ENCODE data around the gene TMC3.
"Not testable (repeated sequence)": the region's sequence is repeated elsewhere in the genome, so short reads cannot be mapped to it uniquely, and the experiment has no call there.

The TMC3 gene

DNA sequence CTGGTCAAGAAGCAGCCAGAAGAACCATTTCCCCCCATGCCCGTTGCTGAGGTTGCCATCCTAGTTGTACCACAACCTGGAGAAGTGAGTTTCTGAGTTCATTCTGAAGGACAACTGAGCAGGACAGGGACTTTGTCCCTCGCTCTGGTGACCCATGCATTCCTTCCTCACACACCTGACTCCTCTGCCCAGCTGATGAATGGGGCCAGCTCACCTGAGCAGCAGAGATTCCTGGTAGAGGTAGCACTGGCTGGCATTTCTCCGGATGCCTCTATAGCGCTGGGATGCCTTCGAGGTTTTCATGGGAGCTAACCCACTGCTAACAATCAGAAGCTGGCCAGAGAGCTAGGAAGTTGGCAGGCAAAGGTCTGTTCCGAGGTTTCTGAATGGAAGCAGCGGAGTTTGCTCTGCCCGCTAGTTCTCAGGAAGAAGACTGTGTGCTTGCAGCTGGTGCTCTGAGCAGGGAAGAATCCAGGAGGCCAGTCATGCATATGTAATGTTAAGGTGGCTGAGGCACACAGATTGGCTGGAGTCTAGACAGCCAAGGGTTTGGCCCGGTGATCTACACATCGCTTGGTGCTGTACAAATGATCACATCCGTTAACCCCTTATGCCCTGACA lies at the start of gene TMC3:
Gene TMC3 (minus strand): TSS at position 439 of the 621 bp plus-strand sequence. CDS start 136 bp downstream, at position 303.
- no peak for DNase-seq (ENCODE audit: low spot score)
- H3K36me3 Mint-ChIP-seq (ENCODE audit: low read depth): no peaks in the 10 kb centered on the region
- peaks cover 4% of the 10 kb centered on the region for H3K27me3 Mint-ChIP-seq (ENCODE audit: low read depth)
- no peak within 1 kb of the TSS for H3K4me3 Mint-ChIP-seq
- no peaks in the 10 kb centered on the region for H3K4me1 Mint-ChIP-seq (ENCODE audit: low read depth)
- H3K9me3 Mint-ChIP-seq: no peaks in the 10 kb centered on the region
- no peak within 1 kb of the TSS for H3K27ac Mint-ChIP-seq

DNA sequence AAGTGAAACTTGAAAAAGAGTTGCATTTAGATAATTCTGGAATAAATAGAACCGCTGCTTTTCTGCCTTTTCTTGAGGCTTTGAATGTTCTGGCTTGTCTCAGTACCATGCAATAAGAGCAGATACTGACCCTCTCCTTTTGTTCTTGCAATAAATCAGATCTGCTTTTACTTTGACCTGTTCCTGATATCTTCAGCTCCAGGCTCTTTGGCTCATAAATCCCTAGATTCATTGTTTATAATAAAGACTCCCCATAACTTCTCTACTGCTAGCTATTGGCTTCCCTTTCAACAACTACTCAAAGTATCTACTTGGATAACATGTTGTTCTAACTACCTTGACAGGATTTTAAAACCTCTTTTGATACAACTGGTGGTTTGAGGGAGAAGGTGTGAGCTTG lies 47.4 kb upstream of the TMC3 start:
- no peaks in the 10 kb centered on the region for H3K36me3 Mint-ChIP-seq (ENCODE audit: low read depth)
- no peaks in the 10 kb centered on the region for H3K4me1 Mint-ChIP-seq (ENCODE audit: low read depth)
- no peak overlapping the region for H3K4me3 Mint-ChIP-seq
- peaks cover 3% of the 10 kb centered on the region for H3K27me3 Mint-ChIP-seq (ENCODE audit: low read depth)
- H3K9me3 Mint-ChIP-seq: no peaks in the 10 kb centered on the region
- DNase-seq (ENCODE audit: low spot score): no peak
- H3K27ac Mint-ChIP-seq: no peak overlapping the region

DNA sequence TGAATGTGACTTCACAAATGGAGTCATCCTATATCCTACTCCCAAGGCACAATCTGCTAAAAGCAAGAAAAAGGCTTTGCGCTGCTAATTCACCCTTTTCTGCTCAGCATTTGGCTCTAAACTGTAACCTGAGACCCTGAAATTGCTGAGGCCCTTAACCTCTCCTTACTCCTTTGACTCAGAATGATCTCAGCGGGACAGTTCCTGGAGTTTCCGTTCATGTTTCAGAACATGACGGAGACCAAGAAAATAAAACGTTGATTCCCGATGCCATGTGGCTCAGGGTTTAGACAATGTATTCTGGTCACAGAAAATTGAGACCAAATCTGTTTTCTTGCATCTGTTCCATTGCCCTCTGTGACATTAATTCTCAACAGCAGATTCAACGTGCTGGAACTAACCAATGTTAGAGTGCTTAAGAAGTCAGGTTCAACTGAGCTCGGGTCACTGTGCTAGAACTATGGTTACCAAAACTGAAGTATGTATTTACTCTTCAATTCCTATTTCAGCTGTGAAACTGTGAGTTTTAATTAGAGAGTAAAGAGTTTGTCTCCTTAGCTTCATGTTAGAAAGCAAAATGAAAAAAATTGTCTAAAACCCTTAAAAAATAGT lies 45.4 kb upstream of the TMC3 start:
- Mint-ChIP-seq H3K4me1 (ENCODE audit: low read depth) (peaks cover 4% of the 10 kb centered on the region), H3K27ac (no peak overlapping the region), H3K27me3 (ENCODE audit: low read depth) (peaks cover 6% of the 10 kb centered on the region), H3K36me3 (ENCODE audit: low read depth) (no peaks in the 10 kb centered on the region), H3K9me3 (no peaks in the 10 kb centered on the region), H3K4me3 (no peak overlapping the region)
- DNase-seq (ENCODE audit: low spot score): no peak

DNA sequence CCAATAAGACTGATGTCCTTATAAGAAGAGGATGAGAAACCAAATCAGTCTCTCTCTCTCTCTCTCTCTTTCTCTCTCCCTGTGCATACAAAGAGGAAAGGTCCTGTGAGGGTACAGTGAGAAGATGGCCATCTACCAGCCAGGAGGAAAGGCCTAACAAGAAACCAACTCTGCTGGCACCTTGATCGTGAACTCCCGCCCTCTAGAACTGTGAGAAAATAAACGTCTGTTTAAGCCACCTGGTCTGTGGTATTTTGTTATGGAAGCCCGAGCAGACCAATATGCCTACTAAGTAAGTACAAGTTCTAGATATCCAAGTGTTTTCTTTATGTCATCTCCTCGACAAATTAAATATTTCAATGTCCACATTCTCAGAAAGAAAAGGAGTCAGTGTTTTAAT lies 44.9 kb upstream of the TMC3 start:
- Mint-ChIP-seq H3K4me3 (no peak overlapping the region), H3K9me3 (no peaks in the 10 kb centered on the region), H3K27ac (no peak overlapping the region), H3K4me1 (ENCODE audit: low read depth) (peaks cover 8% of the 10 kb centered on the region), H3K27me3 (ENCODE audit: low read depth) (peaks cover 6% of the 10 kb centered on the region), H3K36me3 (ENCODE audit: low read depth) (no peaks in the 10 kb centered on the region)
- no peak for DNase-seq (ENCODE audit: low spot score)

DNA sequence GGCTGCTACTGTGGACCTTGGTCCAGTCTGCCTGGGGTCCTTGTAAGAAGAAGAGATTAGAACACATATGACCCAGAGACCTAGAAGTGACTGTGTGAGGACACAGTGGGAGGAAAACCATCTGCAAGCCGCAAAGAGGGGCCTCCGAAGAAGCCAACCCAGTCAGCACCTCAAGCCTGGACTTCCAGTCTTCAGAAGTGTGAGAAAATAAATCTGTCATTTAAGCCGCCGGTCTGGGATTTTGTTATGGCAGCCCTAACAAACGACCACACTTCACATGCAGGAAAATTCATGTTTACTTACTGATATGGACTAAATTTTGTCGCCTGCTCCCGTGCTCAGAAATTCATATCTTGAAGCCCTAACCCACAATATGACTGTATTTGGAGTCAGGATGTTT lies 44.4 kb upstream of the TMC3 start:
- Mint-ChIP-seq H3K27me3 (ENCODE audit: low read depth) (peaks cover 6% of the 10 kb centered on the region), H3K4me3 (no peak overlapping the region), H3K36me3 (ENCODE audit: low read depth) (no peaks in the 10 kb centered on the region), H3K27ac (no peak overlapping the region), H3K9me3 (no peaks in the 10 kb centered on the region), H3K4me1 (ENCODE audit: low read depth) (peaks cover 8% of the 10 kb centered on the region)
- no peak for DNase-seq (ENCODE audit: low spot score)

DNA sequence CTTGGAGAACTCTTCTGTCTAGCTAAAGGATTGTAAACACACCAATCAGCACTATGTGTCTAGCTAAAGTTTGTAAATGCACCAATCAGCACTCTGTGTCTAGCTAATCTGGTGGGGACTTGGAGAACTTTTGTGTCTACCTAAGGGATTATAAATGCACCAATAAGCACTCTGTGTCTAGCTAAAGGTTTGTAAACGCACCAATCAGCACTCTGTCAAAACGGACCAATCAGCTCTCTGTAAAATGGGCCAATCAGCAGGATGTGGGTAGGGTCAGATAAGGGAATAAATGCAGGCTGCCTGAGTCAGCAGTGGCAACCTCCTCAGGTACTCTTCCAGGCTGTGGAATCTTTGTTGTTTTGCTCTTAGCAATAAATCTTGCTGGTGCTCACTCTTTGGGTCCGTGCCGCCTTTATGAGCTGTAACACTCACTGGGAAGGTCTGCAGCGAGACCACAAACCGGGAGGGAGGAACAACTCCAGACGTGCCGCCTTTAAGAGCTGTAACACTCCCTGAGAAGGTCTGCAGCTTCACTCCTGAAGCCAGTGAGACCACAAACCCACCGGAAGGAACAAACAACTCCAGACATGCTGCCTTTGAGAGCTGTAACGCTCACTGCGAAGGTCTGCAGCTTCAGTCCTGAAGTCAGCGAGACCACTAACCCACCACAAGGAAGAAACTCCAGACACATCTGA lies 40.4 kb upstream of the TMC3 start:
- not testable (repeated sequence) for H3K27ac Mint-ChIP-seq; H3K36me3 Mint-ChIP-seq (ENCODE audit: low read depth); DNase-seq (ENCODE audit: low spot score); H3K4me1 Mint-ChIP-seq (ENCODE audit: low read depth); H3K9me3 Mint-ChIP-seq
- H3K4me3 Mint-ChIP-seq: peak overlapping the region; percentile 24
- peaks cover 21% of the 10 kb centered on the region for H3K27me3 Mint-ChIP-seq (ENCODE audit: low read depth)

DNA sequence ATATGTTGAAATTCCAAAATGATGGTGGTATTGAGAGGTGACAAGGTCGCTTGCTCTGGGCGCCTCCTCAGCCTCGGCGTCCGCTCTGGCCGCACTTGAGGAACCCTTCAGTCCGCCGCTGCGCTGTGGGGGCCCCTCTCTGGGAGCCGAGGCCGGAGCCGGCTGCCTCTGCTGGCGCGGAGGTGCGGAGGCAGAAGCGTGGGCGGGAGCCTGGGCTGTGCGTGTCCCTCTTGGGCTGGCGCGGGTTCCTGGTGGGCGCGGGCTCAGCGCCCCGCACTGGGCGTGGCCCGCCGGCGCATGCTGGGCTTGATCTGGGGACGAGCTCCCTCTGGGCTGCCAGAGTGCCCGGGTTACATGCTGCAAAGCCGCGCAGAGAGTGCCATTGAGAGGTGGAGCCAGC lies 39.8 kb upstream of the TMC3 start:
- Mint-ChIP-seq H3K4me1 (ENCODE audit: low read depth) (peaks cover 8% of the 10 kb centered on the region), H3K27ac (no peak overlapping the region), H3K9me3 (no peaks in the 10 kb centered on the region), H3K27me3 (ENCODE audit: low read depth) (peaks cover 21% of the 10 kb centered on the region), H3K4me3 (no peak overlapping the region), H3K36me3 (ENCODE audit: low read depth) (no peaks in the 10 kb centered on the region)
- no peak for DNase-seq (ENCODE audit: low spot score)

DNA sequence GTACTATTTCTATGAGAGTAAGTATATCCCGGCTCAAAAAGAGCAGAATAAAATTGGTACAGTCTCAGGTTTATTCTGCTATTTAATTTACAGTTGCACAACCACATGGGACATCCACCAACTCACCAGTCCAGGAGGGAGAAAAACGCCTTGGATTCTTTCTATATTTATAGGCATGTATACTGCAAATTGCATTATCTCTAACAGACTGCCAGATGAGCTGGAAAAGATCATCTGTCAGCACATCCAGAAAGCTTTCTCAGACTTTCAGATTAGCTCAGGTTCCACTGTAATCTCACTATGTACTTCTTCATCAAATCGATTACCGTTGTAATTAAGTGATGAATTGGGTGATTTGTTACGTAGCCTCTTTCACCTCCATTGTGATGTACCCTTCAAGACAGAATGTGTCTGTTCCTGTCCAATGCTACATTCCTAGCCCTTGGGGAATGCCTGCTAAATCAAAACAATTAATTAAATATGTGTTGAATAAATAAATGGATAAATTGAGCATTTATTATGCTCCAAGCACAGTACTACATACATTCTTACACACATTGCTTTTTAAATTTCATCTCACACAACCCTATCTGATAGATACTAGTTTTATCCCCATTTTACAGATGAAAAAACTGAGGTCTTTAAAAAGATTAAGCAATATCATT lies 38.1 kb upstream of the TMC3 start:
- DNase-seq (ENCODE audit: low spot score): no peak
- Mint-ChIP-seq H3K27ac (no peak overlapping the region), H3K4me3 (no peak overlapping the region), H3K9me3 (no peaks in the 10 kb centered on the region), H3K4me1 (ENCODE audit: low read depth) (peaks cover 8% of the 10 kb centered on the region), H3K36me3 (ENCODE audit: low read depth) (no peaks in the 10 kb centered on the region), H3K27me3 (ENCODE audit: low read depth) (peaks cover 29% of the 10 kb centered on the region)

DNA sequence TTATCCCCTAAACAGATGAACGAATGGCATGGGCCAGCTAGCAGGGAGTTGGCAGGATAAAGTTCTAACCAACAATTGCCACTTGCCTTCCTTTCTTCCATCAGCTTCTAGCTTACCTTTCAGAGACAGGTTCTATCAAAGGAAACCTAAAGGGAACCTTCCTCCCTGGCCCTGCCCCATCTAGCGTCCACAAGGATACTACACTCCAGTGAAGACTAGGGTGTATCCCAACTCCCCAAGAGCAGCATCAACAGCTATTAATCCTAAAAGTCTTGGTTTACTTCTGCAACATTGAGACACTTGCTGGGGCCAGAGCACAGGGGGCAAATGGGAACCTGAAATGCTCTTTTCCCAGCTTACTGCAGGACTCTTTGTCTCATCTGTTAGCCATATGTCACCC lies 37.0 kb upstream of the TMC3 start:
- Mint-ChIP-seq H3K36me3 (ENCODE audit: low read depth) (no peaks in the 10 kb centered on the region), H3K27ac (no peak overlapping the region), H3K9me3 (no peaks in the 10 kb centered on the region), H3K4me1 (ENCODE audit: low read depth) (peaks cover 8% of the 10 kb centered on the region), H3K27me3 (ENCODE audit: low read depth) (peaks cover 26% of the 10 kb centered on the region), H3K4me3 (no peak overlapping the region)
- DNase-seq (ENCODE audit: low spot score): no peak

DNA sequence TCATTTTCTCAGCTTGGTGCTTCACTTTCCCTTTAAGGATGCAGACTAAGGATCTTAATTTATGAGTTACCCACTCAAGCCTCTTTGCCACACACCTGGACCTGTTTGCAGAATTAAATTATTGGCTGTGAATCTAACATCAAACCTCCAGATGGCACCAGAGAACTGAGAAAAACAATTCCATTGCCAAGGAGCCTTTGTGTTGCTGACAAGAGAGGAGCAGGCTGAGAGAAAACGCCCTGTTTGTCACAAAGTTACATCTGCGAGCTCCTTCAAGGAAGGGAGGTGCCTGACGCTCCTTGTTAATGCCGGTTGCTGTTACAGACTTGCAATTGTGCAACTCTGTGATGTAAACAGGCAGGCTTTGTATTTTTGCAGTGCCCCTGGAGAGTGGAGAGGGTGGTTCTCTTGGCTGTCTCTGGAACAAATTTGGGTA lies 36.3 kb upstream of the TMC3 start:
- Mint-ChIP-seq H3K27ac (no peak overlapping the region), H3K27me3 (ENCODE audit: low read depth) (peaks cover 26% of the 10 kb centered on the region), H3K4me1 (ENCODE audit: low read depth) (peaks cover 8% of the 10 kb centered on the region), H3K9me3 (no peaks in the 10 kb centered on the region), H3K4me3 (no peak overlapping the region), H3K36me3 (ENCODE audit: low read depth) (no peaks in the 10 kb centered on the region)
- DNase-seq (ENCODE audit: low spot score): no peak

DNA sequence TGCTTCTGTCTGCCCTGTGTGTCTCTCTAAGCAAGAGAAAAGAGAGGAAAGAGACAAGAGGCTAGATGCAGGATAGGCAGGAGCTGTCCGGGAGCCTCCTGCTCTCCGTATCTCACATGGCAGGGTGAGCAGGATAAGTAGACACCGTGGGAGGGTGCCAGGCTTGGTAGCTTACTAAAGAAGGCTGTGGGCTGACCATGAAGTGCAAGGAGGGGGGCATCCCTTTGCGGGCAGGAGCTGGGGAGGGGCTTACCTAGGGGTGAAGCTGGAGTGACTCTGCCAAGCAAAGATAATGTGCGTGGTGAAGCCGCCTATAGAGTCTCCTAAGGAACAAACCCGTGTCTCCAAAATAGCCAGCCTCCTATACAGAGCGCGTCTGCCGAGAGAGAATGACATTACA lies 33.7 kb upstream of the TMC3 start:
- H3K4me3 Mint-ChIP-seq: no peak overlapping the region
- no peaks in the 10 kb centered on the region for H3K36me3 Mint-ChIP-seq (ENCODE audit: low read depth)
- H3K27ac Mint-ChIP-seq: no peak overlapping the region
- no peaks in the 10 kb centered on the region for H3K4me1 Mint-ChIP-seq (ENCODE audit: low read depth)
- peaks cover 32% of the 10 kb centered on the region for H3K27me3 Mint-ChIP-seq (ENCODE audit: low read depth)
- DNase-seq (ENCODE audit: low spot score): no peak
- H3K9me3 Mint-ChIP-seq: no peaks in the 10 kb centered on the region

DNA sequence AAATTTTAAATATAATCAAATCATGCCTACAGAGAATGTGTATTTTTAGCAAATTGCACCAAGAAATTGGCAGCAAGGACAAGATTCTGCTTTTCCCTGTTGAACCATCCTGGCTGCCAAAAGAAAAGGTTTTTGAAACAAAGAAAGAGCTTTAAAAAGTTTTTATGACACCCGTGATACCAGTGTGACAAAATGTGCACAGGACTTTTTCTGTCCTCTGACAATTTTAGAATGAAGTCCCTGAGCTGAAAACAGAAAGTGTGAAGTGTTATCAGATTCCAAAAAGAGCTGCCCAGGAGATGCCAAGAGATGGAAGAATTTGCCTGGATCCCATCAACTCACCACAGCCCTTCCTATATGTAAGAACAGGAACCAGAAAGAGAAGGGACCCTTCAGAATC lies 33.2 kb upstream of the TMC3 start:
- H3K27ac Mint-ChIP-seq: no peak overlapping the region
- no peaks in the 10 kb centered on the region for H3K9me3 Mint-ChIP-seq
- H3K27me3 Mint-ChIP-seq (ENCODE audit: low read depth): peaks cover 30% of the 10 kb centered on the region

DNA sequence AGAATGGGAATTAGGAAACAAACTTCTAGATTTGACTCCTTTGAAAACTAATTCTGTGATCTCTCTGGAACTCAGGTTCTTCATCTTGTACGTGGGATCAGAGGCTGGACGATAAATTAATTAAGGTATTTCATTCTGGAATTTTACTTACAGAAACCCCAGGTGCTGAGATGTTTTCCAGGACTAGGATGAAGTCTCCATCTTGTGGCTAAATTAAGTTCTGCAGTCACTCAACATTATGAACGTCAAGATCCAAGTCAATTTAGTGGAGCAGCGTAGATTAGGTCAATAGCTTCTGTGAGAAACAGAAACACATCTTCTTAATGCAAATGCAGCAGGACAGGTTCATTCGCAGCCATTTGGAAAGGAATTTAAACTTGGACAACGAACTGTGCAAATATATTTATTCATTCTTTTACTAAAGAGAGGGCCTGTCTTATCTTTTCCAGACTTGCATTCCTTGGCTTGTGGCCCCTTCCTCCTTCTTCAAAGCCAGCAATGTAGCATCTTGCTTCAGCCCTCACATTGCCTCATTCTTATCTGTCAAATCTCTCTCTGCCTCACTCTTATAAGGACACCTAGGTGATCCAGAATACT lies 26.7 kb upstream of the TMC3 start:
- H3K9me3 Mint-ChIP-seq: no peaks in the 10 kb centered on the region

More for the DNA sequence above, 33.2 kb upstream of the TMC3 start:
- no peak for DNase-seq (ENCODE audit: low spot score)
- Mint-ChIP-seq H3K36me3 (ENCODE audit: low read depth) (no peaks in the 10 kb centered on the region), H3K4me1 (ENCODE audit: low read depth) (no peaks in the 10 kb centered on the region), H3K4me3 (no peak overlapping the region)

More for the DNA sequence above, 26.7 kb upstream of the TMC3 start:
- Mint-ChIP-seq H3K27me3 (ENCODE audit: low read depth) (peaks cover 9% of the 10 kb centered on the region), H3K4me3 (no peak overlapping the region), H3K36me3 (ENCODE audit: low read depth) (no peaks in the 10 kb centered on the region), H3K27ac (no peak overlapping the region), H3K4me1 (ENCODE audit: low read depth) (no peaks in the 10 kb centered on the region)
- DNase-seq (ENCODE audit: low spot score): no peak

All from T-helper 2 cell treated with Interferon-gamma antibody and Interleukin-4, amounts not matched to agents 5 μg/mL and 100 μg/mL, for 36 hours (primary cell).